ENCODE results near the gene STAG3.

The STAG3 gene

DNA sequence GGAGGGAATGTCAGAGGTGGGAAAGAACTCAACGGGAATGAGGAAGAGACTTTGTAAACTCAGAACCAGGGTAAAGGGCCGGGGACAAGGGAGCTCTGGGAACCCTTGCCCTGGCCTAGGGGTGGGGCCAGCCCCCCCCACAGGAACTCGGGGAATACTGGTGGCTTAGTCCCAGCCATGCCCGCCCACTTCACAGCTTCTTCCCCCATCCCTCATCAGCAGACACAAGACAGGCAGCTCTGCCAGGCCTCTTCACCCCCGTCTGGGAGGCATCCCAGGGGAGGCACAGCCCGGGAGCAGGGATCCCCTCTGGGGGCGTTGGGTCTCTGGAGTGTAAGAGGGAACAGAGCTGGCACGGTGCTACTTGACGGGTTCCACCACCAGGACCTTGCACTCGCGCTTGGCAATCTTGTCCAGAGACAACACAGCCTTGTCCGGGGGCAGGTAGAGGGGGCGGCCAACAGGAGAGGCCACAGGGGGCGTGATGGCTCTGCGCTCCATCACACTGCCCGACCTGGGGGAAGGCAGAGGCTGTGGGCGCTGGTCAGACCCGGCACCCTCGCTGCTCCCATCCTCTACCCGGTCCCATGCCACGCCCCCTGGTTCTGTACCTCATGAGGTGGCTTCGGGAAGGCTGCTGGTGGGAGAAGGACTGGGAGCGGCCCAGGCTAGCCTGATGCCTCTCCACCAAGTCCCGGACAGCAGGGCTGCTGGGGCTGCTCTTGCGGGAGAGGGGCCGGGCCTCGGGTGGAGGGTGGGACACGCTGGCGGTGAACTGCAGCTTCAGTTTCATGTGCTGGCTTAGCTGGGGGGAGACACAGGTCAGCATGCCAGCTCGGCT, 22.8 kb upstream of the STAG3 start:
- DNase-seq: peak; percentile 24

DNA sequence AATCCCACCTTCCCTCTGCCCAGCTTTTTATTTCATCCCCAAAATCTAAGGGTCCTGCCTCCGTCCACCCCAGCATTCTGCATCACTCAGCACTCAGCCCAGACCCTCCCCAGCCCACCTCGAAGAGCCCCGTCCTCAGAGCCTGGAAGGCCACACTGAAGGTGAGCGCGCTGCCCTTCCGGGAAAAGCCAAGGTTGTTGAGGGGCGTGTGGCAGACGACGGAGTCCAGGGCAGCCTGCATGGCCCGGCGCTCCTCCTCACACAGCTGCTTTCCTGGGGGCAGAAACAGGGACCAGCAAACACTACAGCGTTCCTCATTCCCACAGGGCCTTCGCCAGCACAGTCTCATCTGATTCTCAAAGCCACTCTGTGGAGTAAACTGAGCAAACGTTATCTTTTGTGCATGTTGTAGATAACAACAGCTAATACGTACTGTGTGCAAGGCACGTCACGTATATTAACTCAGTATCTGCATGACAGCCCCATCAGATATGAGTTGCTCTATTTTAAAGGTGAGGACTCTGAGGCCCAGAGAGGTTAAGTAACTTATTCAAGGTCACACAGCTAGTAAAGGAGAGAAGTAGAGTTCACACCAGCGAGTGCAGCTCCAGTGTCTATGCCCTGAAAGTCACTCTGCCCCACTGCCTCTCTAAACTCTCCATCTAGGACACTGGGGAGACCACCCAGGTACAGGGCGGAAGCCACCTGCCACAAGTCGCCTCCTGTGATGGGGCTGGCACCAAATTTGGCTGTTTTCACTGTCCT, 22.0 kb upstream of the STAG3 start:
- DNase-seq: no peak

DNA sequence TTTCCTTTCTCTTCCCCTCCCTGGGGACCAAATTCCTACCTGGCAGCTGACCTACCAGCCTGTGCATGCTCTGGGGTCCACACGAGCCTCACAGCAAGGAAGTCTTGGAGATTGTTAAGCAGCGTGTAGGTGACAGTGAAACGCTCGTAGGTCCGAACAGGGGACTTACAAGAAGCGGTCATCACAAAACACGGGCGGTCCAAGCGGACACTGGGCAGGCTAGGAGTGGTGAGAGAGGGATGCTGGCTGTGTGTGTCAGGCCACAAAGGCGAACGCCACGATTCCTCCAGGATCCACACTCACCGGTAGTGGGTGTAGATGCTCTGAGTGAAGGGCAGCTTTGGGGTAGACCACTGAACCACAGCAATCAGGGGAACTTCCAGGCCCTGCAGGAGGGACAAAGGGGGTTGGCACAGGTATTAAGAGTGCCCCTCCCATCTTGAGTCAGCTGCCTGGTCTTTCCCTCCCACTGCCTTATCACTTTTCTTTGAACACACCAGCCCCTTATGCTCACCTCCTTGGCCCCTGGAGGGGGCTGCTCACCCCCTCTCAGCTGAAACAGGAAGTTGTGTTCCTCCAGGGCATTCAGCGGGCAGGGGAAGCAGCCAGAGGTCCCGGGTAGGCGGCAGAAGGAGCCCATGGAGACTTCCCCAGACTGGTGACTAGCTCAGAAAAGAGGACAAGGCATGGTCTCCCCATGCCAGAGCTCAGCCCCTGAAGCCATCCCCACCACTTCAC, 21.2 kb upstream of the STAG3 start:
- peak; percentile 18 for DNase-seq

DNA sequence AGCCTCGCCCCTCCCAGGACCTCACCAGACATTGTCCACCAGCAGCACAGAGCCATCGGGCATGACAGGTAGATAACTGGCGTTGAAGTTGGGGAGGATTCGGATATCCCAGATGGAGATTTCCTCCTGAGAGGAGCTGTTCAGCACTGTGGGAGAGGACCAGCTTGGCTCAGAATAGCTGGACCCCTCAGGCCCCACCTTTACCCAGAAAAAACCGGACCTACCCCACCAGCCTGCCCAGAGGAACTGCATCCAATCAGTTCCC, 20.7 kb upstream of the STAG3 start:
- peak; percentile 6 for DNase-seq

DNA sequence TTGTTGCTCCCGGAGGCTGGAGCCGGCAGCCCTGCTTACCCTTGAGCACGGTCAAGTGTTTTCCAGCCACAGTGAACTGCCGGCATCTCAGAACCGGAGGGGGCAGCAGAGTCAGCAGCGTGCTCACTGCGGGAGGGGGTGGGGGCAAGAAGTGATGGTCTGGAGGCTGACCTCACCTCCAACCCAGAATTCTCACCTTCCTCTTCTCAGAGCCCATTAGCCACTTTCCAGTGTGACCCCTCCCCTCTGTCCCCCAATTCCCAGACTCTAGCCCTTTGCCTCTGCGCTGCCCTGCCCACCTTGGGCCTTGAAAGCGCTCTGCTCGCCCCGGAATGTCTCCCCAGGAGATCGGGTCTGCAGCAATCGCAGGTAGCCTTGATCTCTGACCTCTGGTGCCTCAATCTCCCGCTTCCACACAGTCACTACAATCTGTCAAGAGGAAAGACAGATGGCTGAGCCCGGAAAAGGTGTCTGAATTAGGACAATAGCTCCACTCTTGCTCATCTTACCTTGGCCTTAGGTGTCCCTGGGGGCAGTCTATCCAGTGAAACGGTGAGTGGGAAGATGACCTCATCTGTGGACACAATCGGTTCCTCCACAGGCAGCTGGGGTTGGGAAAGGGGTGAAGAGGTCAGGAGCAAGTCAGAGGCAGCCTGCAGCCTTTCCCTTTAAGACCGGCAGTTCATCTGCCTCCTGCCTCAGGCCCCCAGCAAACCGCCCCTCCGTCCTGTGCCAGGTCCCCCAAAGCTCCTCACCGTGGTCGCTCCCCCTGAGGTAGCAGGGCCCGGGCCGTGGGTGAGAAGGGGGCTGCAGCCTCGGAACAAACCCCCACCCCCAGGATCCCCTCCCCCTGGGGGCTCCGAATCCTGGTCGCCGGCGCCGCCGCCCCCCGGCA, 20.1 kb upstream of the STAG3 start:
- DNase-seq: peak; percentile 34

DNA sequence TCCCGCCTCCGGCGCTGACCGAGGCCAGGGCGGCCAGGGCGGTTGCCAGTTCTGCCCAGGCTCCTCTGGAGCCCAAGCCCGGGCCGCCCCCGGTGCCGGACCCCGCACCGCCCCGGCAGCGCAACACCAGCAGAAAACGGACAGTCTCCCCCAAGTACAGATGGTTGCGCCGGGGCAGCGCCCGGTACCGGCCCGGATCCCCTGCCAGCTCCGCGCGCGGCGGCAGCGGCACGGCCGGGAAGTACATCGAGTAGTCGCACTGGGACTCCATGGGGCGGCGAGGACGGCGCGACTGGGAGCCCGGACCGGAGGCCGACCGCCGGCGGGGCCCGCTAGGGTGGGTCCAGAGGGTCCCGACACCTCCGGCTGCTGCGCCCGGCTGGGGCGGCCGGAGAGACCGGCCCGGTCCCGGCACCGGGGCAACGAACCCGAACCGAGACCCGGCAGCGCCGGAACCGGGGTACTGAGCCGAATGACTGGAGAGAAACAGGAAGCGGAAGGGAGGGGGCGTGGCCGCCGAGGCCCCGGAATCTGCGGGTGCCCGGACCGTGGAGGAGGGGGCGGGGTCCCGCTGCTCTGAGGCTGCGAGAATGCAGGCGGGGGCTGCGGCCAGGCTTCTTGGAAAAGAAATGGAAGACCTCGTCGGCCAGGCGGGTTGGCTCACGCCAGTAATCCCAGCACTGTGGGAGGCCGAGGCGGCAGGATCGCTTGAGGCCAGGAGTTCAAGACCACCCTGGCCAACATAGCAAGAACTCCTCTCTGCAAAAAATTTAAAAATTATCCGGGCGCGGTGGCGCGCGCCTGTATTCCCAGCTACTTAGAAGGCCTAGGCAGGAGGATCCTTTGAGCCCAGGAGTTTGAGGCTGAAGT, 19.3 kb upstream of the STAG3 start, which contains the start of gene TRAPPC14:
TSS of gene TRAPPC14 (minus strand) at position 495 of the 870 bp plus-strand sequence. CDS start at position 271, 224 bp downstream.
- peak; percentile 90 for DNase-seq

DNA sequence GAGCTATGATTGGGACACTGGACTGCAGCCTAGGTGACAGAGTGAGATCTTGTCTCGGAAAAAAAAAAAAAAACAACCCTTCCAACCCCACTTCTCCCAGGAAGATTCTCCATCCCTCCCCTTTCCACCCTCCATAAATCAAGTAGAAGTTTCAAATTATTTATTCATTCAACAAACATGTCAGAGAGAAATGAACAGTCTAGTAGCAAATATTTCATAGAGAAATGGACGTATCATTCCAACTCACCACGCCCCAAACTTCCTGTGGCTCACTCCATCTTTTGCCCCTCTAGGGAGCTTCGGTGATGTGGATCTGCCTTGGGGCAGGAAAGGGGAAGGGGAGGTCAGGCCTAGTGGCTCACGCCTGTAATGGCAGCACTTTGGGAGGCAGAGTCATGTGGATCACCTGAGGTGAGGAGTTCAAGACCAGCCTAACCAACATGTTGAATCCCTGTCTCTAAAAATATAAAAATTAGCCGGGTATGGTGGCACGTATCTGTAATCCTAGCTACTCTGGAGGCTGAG, 18.6 kb upstream of the STAG3 start:
- DNase-seq: no peak

DNA sequence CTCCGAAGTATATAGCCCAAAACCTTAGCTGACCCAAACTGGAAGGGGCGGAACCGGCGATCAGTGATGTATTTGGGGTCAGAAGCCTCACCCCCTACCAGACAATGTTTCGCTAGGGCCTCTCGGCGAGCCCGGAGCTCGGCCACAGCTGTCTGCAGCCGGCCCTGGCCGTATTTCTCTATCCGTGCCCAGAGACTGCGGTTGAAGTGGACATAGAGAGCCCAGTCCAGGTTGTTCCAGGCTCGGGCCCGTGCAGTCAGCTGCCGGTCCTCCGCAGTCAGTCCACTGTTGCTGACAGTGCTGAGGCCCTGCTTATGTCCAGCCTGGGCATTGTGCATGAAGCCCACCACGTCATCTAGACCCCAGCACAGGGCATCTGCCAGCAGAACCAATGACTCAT, 17.7 kb upstream of the STAG3 start:
- DNase-seq: no peak

DNA sequence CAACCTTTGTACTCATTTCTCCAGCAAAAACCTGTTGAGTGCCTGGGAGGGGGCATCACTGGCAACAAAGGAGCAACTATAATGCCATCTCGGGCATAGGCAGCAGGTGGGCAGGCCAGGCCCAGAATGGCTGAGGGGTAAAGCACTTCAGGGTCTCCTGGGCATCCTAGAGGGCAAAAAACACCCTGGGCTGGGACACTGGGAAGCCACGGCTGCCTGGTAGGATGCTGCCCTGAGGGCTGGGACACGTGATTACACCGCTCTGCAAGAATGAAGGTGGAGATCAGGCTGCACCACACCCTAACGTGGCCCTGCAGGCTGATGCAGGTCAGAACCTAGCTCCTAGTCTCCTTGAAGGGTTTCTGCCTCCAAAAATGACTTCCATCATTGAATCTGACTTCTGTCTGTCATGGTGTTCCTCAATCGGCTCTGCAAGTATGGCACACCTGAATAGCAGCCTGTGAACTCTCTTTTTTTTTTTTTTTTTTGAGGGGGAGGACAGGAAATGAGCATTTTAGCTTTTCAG, 14.6 kb upstream of the STAG3 start:
- DNase-seq: no peak

DNA sequence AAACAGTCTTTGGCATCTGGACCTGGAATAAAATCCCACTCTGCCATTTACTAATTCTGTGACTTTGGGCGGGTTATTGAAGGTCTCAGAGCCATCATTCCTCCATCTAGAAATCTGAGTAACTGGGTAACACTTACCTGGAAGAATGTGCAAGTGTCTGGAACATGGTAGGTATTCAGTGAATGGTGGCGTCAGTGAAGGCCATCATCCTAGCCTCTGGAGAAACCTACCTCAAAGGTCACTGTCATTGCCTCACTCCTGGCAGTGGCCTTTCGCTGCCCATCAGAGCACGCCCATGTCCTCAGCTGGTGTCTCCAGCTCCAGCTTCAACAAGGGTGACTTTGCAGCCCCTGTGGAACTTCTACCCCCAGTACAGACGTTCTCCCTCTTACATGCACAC, 13.8 kb upstream of the STAG3 start:
- DNase-seq: no peak

DNA sequence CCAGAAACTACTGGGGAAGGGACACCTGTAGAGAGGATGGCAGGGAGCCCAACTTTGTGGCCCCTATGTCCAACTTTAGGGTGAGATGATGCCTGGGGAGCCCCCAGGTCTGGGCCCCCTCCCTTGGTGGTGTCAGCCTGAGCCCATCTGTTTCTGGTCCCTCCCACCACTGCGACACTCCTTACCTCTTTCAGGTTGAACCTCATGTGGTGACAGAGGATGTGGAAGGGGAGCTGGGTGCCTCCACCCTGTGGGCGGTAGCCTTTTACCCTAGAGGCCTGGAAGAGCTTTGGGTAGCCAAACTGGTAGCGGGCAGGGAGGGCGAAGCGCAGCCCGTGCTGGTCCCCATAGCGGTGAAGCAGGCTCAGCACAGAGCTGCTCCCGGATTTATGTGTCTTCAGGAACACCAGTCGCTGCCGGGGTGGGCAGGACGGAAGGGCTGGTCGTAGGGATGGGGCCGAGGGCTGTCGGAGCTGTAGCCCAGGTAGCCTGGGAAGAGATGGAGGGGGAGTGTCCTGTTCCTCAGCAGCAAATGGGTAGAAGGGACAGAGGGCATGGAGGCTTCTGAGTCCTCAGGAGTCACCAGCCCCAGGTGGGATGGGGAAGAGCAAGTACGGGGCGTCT, 11.3 kb upstream of the STAG3 start:
- DNase-seq: peak; percentile 10

DNA sequence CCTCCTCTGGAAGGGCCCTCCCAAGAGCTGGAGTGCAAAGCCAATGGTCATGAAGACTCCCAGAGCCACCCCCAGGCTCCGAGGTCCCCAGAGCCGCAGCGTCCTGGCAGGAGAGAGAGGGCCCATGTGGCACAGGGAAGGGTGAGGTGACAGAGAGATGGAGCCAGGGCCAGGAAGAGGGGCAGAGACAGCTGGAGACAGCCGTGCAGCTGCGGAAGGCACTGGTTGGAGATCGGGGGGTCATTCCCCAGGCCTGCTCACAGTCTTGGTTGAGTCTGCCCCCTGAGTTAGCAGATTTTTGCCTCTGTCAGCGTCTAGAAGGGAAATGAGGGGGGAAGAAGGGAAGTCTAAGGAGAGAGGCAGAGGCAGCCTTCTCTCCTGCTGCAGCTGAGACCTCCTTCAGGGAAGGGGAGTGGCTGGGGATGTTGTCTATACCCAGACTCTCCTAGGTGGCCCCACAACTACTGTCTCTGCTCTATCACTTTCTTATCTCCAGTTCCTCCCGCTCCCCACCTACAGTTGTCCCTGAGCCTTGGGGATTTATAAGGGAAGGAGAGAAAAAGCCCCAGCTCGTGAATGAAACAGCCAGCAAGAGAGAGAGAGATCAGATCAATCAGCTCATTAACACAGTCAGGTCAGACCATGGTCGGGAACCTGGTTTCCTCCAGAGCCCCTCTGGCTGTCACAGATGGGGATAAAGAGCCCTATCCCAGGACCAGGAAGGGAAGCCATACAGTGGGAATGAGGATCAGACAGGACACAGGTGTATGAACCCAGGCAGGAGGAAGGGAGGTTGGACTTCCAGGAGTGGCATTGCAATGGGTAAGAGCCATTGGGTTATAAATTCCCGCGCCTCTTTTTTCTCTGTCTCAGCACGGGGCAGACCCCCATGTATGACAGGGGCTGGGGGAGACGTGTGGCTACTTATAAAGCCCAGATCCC, 10.5 kb upstream of the STAG3 start:
- DNase-seq: peak; percentile 10

DNA sequence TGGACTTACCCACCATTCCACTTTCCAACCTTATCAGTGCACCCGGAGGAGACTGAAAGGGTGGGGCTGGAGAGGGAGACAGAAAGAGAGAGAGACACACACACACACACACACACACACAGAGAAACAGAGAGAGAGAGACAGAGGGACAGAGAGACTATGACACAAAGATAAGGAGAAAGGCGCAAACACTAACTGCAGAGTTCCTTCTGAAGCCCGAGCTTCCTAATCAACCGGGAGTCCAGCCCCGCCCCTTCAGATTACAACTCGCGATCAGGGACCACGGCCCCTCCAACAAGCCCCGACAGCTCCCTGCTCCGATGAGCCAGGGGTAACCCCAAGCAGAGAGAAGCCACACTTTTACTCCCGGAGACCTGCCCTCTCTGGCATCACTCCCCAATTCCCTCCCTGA, 9.8 kb upstream of the STAG3 start:
- DNase-seq: peak; percentile 18

DNA sequence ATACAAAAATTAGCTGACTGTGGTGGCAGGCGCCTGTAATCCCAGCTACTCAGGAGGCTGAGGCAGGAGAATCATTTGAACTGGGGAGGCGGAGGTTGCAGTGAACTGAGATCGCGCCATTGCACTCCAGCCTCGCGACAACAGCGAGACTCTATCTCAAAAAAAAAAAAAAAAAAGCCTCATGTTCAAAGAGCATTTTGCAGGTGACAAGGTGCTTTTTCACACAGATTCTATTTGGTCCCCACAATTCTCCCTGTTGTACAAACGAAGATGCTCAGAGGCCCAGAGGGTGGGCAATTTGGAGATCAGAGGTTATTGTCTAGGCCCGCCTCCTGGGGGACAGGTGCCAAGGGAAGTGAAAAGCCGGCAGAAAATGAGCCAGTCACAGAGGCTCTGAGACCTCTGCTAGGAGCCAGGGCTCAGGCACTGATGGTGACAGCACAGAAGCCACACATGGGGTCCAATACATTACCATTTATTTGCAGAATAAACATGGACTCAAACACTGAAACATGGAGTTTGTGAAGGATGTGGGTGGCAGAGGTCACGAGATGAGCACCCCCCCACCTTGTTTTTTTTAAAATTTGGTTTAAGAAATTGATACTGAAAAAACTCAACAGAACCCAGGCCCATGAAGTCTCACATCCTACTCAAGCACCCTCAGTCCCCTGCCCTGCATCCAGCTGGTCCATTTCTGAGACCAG, 8.4 kb upstream of the STAG3 start:
- DNase-seq: peak; percentile 13

DNA sequence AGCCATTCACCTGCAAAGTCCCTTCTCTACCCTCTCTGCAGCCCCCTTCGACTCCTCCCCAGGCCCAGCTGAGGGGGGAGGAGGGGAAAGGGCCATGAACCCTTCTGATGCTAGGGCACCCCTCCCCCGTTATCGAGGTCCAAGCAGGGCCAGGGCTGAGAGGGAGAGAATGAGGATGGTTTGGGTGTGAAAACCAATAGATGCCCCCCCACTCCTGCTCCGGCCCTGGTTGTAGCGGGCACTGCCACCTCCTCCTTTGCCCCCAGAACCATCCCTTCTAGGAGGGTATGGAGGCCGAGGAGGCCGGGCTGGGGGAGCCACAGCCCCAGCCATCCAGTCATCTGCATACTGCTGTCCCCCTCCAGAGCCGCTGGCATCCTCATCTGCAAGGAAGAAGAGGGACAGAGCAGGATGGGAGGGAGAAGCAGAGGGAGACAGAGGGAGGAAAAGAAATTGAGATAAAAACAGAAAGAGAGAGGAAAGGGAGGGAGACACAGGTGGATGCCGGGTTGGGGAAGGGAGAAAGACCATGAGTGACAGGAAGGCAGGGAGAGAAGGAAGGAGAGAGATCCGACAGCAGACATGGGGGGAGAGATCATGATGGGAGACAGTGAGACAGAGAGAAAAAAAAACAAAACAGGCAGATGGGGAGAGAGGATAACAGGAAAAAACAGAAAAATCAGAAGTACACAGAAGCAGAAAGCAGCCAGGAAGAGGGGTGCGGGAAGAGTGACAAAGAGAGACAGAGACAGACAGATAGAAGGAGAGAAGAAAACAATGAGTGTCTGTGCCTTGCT, 7.4 kb upstream of the STAG3 start:
- no peak for DNase-seq

DNA sequence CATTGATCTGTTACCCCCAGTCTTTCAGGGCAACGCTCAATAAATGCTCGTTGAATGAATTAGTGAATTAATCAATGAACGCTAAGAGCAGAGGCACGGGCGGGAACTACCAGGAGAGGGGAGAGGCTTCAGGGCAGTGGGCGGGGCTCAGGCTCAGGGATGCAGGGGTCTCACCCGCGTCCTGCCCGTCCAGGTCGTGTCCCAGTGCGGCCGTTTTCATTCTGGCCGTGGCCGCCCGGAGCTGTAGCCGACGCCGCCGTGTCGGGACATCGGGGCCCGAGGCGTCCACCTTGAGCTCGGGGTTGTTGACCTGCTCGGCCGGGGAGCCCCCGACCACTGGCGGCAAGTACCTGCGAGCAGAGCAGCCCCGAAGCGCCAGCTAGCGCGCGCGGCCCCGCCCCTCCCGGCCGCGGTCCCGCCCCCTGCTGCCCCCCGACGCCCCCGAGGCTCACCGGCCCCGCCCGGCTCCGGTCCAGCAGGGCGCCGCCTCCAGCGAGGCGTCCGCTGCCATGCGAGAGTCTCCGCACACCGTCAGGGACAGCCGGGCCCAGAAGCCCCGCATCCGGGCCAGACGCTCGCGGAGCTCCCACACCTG, 6.5 kb upstream of the STAG3 start:
- peak; percentile 60 for DNase-seq

DNA sequence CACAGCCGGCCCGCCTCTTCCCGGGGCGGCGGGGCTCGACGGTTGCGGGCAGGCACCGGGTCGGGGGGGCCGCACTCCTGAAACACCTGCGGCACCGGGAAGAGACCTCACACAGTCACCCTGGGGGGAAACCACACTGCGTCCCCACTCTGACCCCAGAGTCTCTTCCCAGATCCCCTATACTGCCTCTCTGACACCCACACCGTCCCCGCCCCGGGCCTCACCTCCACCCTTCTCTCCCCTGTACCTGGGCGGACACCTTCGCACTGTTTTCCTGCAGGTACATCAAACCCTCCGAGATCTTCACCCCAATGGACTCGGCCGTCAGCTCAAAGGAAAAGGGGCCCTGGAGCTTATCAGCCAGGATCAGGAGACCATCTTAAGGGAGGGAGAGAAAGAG, 5.9 kb upstream of the STAG3 start:
- DNase-seq: no peak

All from 8988T (cell line).